Activated CD4-positive, alpha-beta T cell treated with anti-CD3 and anti-CD28 coated beads, Interleukin-2, amount 10 ng/mL, durations not matched to agents 7 days and 5 days (primary cell): Measurements from ENCODE around the gene NDOR1. TPM values are rescaled to one million over a fixed set of nuclear protein-coding genes. Genes with fewer than 3 reads are reported as not detected.

Source experiments
- CTCF ChIA-PET: fragments of 350-600 bp; sonication (Branson Sonifier 250); formaldehyde crosslinking; loops from one replicate; lab custom pipeline; 2021; ENCODE audit warnings: antibody characterized with exemption; lab: Charles Lee
- POLR2A ChIA-PET: fragments of 350-600 bp; sonication (Branson Sonifier 250); formaldehyde crosslinking; loops from one replicate; lab custom pipeline; 2021; ENCODE audit warnings: antibody characterized with exemption; lab: Charles Lee
- DNase-seq: peaks from one replicate; pipeline ENCODE4 v3.0.0-alpha.2; 2020
- H3K27ac Mint-ChIP-seq: one replicate; pipeline ENCODE4 v1.8.0; 2021; ENCODE audit warnings: mild to moderate bottlenecking, moderate library complexity, mixed read lengths
- H3K27me3 Mint-ChIP-seq: one replicate; pipeline ENCODE4 v1.8.0; 2021; ENCODE audit warnings: mixed read lengths
- H3K36me3 Mint-ChIP-seq: one replicate; pipeline ENCODE4 v1.8.0; 2021; ENCODE audit warnings: low read depth, mixed read lengths
- H3K4me1 Mint-ChIP-seq: one replicate; pipeline ENCODE4 v1.8.0; 2021; ENCODE audit warnings: mixed read lengths
- H3K4me3 Mint-ChIP-seq: one replicate; pipeline ENCODE4 v1.8.0; 2021; ENCODE audit warnings: mild to moderate bottlenecking, moderate library complexity, mixed read lengths
- H3K9me3 Mint-ChIP-seq: one replicate; pipeline ENCODE4 v1.8.0; 2021; ENCODE audit warnings: mixed read lengths
- total RNA-seq, 2 experiments: library from RNA; stranded (reverse); gene quantifications; one replicate each; pipeline ENCODE4 v1.2.3, GENCODE V29; 2021

NDOR1 gene
- total RNA-seq, 2 experiments from 2014 or later: 38.4 to 44.2 TPM

DNA sequence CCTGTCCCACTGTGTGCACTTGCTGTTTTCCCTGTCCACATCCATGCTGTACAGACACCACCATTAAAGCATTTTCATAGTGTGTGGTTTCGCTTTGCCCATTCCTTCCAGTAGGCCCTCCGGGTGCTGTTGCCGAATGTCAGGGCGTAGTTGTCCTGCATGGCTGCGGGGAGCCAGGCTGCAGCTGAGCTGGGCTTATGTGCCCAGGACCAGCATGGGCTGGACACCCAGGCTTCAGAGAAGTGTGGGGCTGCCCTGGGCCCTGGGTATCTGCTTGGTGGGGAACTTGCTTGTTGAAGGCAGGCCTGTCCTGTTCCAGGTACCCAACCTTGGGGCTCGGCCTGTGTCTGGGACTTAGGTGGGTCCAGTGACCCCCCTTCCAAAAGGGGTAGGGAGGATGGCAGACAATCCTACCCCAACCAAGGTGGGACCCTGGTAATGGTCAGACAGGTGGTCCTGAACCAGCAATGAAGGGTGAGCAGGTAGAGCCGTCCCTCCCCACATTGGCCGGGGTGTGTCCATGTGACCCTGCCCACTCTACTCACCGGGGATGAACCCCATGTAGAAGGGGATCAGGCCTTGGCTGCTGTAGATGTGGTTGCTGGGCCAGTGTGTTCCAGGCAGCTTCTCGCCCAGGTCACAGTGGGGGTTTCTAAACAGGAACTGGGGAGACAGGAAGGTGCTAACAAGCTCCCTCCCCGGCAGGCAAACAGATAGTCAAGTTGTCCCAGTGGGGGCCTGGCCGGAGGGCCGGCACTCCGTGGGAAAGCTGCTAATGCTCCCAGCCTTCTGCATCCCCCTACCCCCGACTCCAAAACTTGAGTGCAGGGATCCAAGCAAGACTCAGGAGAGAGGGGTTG, 38.4 kb downstream of the NDOR1 start:
- POLR2A ChIA-PET: no interaction called here
- CTCF ChIA-PET: interaction anchor here (1.0 to 4.6 kb wide), 3 partner anchors 10 to 215 kb away, joined by 3 to 19 read pairs (median 3); partner anchors contain the start of gene NELFB
- peak overlapping the region; percentile 87 for H3K4me3 Mint-ChIP-seq

DNA sequence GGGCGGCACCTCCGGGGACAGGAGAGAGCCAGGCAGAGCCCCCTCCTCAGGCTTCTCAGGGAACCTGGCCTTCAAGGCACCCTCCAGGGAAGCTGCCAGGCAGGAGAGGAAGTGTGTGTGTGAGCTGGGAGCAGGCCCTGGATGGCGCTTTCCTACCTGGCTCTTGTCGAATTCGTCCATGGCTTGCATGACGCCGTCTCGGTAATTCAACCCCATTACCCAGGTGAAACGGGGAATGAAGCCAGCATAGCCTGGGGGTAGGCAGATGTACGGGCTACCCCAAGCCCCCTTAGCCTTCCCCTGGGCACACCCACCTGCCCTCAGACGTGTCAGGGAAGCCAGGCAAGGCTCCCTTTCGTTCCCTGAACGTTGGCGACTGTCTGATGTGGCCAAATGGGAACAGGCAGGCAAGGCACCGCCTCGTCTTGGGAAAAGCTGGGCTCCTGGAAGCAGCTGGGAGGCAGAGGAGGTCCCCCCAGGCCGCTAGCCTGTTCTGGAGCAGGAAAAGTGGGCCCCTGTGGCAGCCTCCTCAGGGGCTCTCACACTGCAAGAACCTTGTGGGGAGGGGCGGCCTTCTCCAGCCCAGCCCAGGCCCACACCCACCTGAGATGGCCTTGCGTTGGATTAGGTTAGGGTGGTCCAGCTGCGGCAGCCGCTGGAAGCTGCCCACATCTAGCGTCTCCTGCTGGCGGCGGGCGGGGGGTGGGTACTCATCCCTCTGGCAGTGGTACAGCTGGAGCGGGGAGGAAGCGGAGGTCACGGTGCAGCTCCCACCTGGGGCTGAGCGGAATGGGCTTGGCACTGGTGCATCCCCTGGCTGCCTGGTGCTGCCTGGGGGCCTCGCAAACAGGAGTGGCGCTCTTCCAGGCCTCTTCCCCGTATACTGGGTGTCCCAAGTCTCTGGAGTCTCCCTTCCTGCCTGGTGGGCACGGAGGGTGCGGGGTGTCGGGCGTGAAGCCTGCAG, 39.3 kb downstream of the NDOR1 start:
- DNase-seq: no peak
- H3K27ac Mint-ChIP-seq: no peak overlapping the region
- CTCF ChIA-PET: interaction anchor here (0.6 to 4.6 kb wide), 6 partner anchors 8 to 252 kb away, joined by 3 to 19 read pairs (median 3); partner anchors contain the start of gene NELFB
- H3K4me3 Mint-ChIP-seq: no peak overlapping the region
- POLR2A ChIA-PET: no interaction called here
- H3K27me3 Mint-ChIP-seq: no peaks in the 10 kb centered on the region
- no peaks in the 10 kb centered on the region for H3K9me3 Mint-ChIP-seq
- peaks cover 21% of the 10 kb centered on the region for H3K4me1 Mint-ChIP-seq
- H3K36me3 Mint-ChIP-seq: peaks cover 24% of the 10 kb centered on the region

More for the DNA sequence above, 38.4 kb downstream of the NDOR1 start:
- H3K9me3 Mint-ChIP-seq: no peaks in the 10 kb centered on the region
- H3K27ac Mint-ChIP-seq: no peak overlapping the region
- no peaks in the 10 kb centered on the region for H3K27me3 Mint-ChIP-seq
- no peak for DNase-seq
- peaks cover 27% of the 10 kb centered on the region for H3K4me1 Mint-ChIP-seq
- peaks cover 24% of the 10 kb centered on the region for H3K36me3 Mint-ChIP-seq

DNA sequence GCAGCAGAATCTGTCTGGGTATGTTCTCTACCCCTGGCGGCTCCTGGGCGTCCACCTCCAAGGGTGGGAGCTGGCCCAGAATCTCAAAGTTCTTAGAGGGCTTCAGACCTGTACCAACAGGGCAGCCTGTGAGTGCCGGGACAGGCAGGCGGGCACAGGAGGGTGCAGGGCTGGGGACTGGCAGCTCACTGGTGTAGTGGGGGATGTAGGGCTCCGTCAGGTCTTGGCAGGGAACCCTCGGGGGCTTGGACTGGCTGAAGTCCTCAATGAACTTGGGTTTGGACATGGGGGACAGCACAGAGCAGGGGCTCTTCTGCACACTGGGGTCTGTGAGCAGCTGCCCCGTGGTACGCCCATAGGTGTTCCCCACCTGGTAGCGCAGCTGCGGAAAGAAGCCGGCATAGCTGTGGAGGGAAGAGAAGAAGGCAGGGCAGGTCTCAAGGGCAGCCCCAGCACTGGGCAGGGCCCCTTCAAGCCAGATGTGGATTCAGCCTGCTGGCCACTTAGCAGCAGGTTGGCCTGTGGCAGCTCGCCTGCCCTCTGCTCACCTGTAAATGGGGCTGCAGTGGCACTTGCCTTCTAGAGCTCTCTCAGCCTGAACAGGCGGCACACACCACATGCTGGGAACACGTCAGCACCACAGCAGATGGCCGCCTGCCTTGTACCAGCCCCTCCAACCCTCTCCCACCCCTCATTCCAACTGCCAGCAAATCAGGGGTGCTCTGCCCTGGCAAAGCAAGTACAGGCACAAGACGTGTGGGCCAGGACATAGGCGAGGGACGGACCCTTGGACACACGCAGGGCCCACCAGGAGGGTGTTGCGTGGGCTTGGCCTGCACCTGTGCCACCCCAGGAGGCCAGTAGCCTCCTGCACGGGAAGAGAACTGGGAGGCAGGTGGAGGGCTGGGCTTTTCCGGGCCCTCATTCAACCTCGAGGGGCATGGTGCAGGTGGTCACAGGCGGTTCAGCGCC, 40.2 kb downstream of the NDOR1 start:
- no peaks in the 10 kb centered on the region for H3K27me3 Mint-ChIP-seq
- peaks cover 19% of the 10 kb centered on the region for H3K4me1 Mint-ChIP-seq
- no peaks in the 10 kb centered on the region for H3K9me3 Mint-ChIP-seq
- no peak overlapping the region for H3K27ac Mint-ChIP-seq
- ChIA-PET CTCF (interaction anchor here (0.6 to 4.6 kb wide), 6 partner anchors 8 to 252 kb away, joined by 3 to 19 read pairs (median 3); partner anchors contain the start of gene NELFB), POLR2A (no interaction called here)
- no peak for DNase-seq
- H3K4me3 Mint-ChIP-seq: no peak overlapping the region
- H3K36me3 Mint-ChIP-seq: peaks cover 24% of the 10 kb centered on the region

DNA sequence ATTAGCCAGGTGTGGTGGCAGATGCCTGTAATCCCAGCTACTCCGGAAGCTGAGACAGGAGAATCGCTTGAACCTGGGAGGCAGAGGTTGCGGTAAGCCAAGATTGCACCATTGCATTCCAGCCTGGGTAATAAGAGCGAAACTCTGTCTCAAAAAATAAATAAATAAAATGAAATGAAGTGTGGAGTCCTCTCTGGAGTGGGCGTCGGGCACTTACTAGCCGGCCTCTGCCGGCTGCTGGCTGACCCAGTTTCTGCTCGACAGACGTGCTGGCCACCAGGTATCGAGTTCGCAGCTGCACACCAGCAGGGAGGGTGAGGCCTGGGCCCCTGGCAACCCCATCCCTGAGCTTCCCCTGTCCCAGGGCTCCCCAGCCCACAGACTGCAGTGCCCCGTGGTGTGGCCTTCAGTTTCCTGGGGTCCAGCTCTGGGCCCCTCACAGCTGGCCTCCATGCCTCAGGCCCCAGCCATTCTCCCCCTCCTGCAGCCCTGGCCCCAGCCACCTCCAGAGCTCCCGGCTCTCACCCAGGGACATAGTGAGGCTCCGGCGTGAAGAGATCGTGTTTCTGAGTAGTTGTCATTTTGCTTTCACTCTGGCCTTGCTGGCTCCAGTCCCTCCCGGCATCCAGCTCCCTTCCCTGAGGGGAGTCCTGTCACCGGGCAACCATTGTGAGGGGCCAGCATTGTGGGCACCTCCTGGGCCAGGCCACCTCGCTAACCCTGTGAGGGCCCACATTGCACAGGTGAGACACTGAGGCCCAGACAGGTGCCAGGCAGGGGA, 41.8 kb downstream of the NDOR1 start:
- peaks cover 15% of the 10 kb centered on the region for H3K36me3 Mint-ChIP-seq
- H3K9me3 Mint-ChIP-seq: no peaks in the 10 kb centered on the region
- H3K4me1 Mint-ChIP-seq: peaks cover 16% of the 10 kb centered on the region
- no peak overlapping the region for H3K4me3 Mint-ChIP-seq
- DNase-seq: no peak
- ChIA-PET POLR2A (interaction anchor here (0.5 kb wide), 1 partner anchor 24 kb away, joined by 4 read pairs; no protein-coding TSS in a partner anchor), CTCF (interaction anchor here (0.7 to 1.4 kb wide), 3 partner anchors 9 to 596 kb away, joined by 3 to 5 read pairs (median 4); no protein-coding TSS in a partner anchor)
- no peak overlapping the region for H3K27ac Mint-ChIP-seq
- no peaks in the 10 kb centered on the region for H3K27me3 Mint-ChIP-seq

DNA sequence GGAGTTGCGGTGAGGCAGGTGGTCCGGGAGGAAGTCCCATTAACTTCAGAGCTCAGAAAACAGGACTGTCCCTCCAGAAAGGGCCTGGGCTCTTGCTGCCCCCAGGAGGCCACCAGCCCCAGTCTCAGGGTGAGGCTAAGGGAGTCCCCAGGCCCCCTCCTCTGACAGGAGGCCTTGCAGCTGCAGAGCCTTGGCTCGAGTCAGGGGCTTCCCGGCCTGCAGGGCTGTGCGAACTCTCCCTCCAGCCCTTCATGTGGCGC, 42.3 kb downstream of the NDOR1 start:
- ChIA-PET POLR2A (interaction anchor here (0.5 kb wide), 1 partner anchor 24 kb away, joined by 4 read pairs; no protein-coding TSS in a partner anchor), CTCF (interaction anchor here (1.4 kb wide), 1 partner anchor 11 kb away, joined by 4 read pairs; no protein-coding TSS in a partner anchor)
- Mint-ChIP-seq H3K4me3 (no peak overlapping the region), H3K27me3 (no peaks in the 10 kb centered on the region), H3K9me3 (no peaks in the 10 kb centered on the region), H3K27ac (no peak overlapping the region), H3K4me1 (peaks cover 10% of the 10 kb centered on the region), H3K36me3 (peaks cover 9% of the 10 kb centered on the region)
- DNase-seq: no peak

DNA sequence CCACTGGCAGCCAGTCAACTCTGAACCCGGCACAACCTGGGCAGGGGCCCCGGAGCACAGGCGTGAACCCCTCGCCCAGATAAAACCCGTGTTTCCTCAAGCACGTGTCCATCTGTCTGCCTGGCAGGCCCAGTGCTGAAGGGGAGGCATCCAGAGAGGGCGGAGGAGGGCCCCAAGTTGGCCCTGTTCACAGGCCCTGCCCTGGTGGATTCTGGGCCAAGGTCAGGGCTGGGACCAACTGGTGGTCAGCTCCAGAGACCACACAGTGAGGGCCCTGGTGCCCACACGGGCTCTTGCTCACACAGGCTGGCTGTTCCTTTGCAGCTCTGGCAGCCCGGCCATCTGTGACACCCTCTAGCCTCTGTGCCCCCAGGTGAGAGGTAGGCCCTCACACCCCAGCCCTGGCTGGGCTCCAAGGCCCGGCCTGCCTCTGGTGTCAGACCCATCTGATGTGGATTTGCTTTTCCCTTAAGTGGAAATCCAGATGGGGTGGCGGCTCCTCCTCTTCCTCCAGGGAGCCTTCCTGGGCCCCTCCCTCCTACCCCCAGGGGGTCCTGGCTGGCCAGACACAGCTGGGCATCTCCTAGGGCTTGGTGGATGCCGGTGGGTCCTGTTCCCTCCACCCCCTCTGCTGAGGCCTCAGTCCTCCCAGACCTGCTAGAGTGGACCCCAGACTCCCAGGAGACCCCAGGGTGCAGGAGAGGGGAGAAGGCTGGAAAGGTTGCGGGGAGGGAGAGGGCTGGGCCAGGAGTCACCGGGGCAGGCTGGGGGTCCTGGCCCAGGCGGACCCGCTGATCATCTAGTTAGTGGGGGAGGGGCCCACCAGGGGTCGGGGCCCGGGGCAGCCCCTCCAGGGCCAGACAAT, 45.1 kb downstream of the NDOR1 start:
- H3K27me3 Mint-ChIP-seq: no peaks in the 10 kb centered on the region
- no peak overlapping the region for H3K4me3 Mint-ChIP-seq
- H3K9me3 Mint-ChIP-seq: no peaks in the 10 kb centered on the region
- CTCF ChIA-PET: interaction anchor here (1.1 kb wide), 1 partner anchor 14 kb away, joined by 4 read pairs; no protein-coding TSS in a partner anchor
- H3K36me3 Mint-ChIP-seq: peaks cover under 1% of the 10 kb centered on the region
- DNase-seq: no peak
- peaks cover 6% of the 10 kb centered on the region for H3K4me1 Mint-ChIP-seq
- POLR2A ChIA-PET: no interaction called here
- H3K27ac Mint-ChIP-seq: no peak overlapping the region

DNA sequence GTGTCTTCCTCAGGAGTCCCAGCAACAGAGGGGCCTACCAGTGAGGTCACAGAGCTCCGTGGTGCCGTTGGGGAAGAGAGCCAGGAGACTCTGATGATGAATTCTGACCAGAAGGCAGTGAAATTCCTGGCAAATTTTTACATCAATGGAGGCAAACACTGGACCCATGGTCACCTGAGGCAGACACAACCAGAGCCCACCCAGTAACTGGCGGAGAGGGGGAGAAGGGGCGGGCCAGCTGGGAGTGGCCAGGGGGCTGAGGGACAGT, 45.6 kb downstream of the NDOR1 start, which contains the start of gene STPG3:
TSS of gene STPG3 (plus strand) at position 93 of the 268 bp plus-strand sequence. CDS start at position 94, 1 bp downstream.
- Mint-ChIP-seq H3K9me3 (no peaks in the 10 kb centered on the region), H3K4me3 (no peak within 1 kb of the TSS), H3K27ac (no peak within 1 kb of the TSS), H3K36me3 (peaks cover 3% of the 10 kb centered on the region), H3K4me1 (peaks cover 7% of the 10 kb centered on the region), H3K27me3 (no peaks in the 10 kb centered on the region)
- no peak for DNase-seq
- CTCF ChIA-PET: no interaction called here
- POLR2A ChIA-PET: no interaction called here

DNA sequence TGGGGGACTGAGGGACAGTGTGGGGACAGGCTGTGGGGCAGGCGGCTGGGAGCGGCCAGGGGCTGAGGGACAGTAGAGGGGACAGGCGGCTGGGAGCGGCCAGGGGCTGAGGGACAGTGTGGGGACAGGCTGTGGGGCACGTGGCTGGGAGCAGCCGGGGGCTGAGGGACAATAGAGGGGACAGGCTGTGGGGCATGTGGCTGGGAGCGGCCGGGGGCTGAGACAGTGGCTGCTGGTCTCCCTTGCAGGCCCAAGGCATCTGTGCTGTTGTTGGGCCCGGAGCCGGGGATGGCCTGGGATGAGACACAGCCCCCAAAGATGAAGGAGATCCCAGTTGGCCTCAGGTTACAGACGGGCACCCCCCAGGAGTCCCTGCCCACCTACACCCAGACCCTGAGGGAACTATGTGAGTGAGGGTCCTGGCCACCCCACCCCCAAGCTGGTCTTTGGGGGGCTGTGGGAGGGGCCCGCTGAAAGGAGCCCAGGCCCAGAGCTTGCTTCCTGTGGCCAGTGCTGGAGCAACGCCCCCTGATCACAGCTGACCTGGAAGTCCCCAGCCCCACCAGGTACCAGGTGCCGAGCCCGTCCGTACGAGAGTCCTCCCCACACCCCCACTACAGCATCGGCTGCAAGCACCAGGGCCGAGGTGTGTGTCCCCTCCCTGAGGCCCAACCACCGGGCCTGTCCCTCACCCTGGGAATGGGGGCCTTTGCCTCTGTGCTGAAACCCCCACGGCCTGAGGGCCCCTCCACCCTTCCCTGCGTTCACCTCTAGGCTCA, 46.2 kb downstream of the NDOR1 start:
- POLR2A ChIA-PET: no interaction called here
- Mint-ChIP-seq H3K9me3 (no peaks in the 10 kb centered on the region), H3K4me3 (no peak overlapping the region), H3K27ac (no peak overlapping the region), H3K27me3 (no peaks in the 10 kb centered on the region), H3K36me3 (peaks cover 5% of the 10 kb centered on the region), H3K4me1 (peaks cover 13% of the 10 kb centered on the region)
- CTCF ChIA-PET: interaction anchor here (1.0 kb wide), 1 partner anchor 15 kb away, joined by 3 read pairs; no protein-coding TSS in a partner anchor
- no peak for DNase-seq

DNA sequence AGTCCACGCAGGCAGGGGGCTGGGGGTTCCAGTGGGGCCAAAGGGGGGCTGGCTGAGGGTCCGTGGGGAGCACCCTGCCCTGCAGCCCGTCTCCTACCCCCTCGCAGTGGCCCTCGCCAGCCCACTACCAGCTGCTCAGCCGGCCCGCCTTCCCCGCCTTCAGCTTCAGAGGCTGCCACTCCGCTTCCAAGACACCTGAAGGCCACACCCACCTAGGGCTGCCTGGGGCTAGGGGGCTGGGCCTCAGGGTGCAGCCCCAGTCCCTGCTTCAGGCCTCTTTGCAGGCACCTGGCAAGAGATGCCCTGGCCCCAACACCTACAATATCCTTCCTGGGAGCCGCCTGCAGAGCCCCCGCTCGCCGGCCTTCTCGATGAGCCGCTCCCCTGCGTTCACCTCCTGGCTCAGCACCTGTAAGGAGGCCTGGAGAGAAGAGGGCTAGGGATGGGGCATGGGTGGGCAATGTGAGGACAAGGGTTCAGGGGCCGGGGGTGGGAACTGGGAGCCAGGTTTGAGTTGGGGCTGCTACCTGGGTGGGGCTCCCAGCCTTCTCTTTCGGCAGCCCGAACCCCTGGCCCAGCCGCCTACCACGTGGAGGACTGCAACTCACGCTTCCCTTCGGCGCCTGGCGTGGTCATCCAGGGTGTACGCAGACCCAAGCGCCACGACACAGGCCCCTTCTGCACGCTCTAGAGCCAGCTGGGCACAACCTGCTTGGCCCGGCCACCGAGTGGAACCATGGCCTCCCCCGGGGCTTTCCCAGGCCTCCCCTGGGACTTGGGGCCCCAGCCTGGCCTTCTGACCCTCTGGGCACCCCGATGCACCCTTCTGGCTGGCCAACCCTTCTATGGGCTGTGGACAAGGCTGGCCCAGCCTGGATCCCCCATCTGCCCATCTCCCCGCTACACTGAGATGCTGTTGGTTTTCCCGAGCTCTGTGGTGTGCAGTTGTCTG, 47.3 kb downstream of the NDOR1 start:
- Mint-ChIP-seq H3K27ac (no peak overlapping the region), H3K4me1 (peaks cover 18% of the 10 kb centered on the region), H3K4me3 (no peak overlapping the region), H3K27me3 (no peaks in the 10 kb centered on the region), H3K36me3 (peaks cover 10% of the 10 kb centered on the region), H3K9me3 (no peaks in the 10 kb centered on the region)
- ChIA-PET CTCF (interaction anchor here (2.2 to 2.7 kb wide), 2 partner anchors 9 to 13 kb away, joined by 19 to 20 read pairs; partner anchors contain the start of gene TUBB4B), POLR2A (interaction anchor here (1.1 kb wide), 1 partner anchor 12 kb away, joined by 5 read pairs; the partner anchor contains the start of gene TUBB4B)
- no peak for DNase-seq
